Liver (tissue), 3 donors: ENCODE results near the gene NR3C1.

Source experiments
- ATF3 ChIP-seq: IDR thresholded peaks from 2 replicates; pipeline ENCODE4 v1.6.1; 2016; ENCODE audit warnings: antibody characterized with exemption
- EGR1 ChIP-seq, 2 donors: IDR thresholded peaks; 2 replicates each; pipeline ENCODE4 v1.6.1; 2016 to 2018; ENCODE audit warnings: antibody characterized with exemption in 2 of 2, low read depth in 2 of 2
- FOXA1 ChIP-seq: IDR thresholded peaks from 2 replicates; pipeline ENCODE4 v1.6.1; 2016; ENCODE audit warnings: antibody characterized with exemption
- FOXA2 ChIP-seq: IDR thresholded peaks from 2 replicates; pipeline ENCODE4 v1.6.1; 2016; ENCODE audit warnings: antibody characterized with exemption
- GABPA ChIP-seq, 2 donors: IDR thresholded peaks in 1 of 2; conservative IDR thresholded peaks in 1 of 2; 2 replicates each; pipeline ENCODE4 v1.6.1; 2016; ENCODE audit warnings: antibody characterized with exemption in 2 of 2, mild to moderate bottlenecking in 1 of 2, moderate library complexity in 1 of 2
- JUND ChIP-seq, 2 donors: IDR thresholded peaks; 2 replicates each; pipeline ENCODE4 v1.6.1; 2016; ENCODE audit warnings: antibody characterized with exemption in 2 of 2
- NR2F2 ChIP-seq: IDR thresholded peaks from 2 replicates; pipeline ENCODE4 v1.6.1; 2016; ENCODE audit warnings: antibody characterized with exemption
- TAF1 ChIP-seq: conservative IDR thresholded peaks from 2 replicates; pipeline ENCODE4 v1.6.1; 2016; ENCODE audit warnings: antibody characterized with exemption, mild to moderate bottlenecking
- YY1 ChIP-seq: IDR thresholded peaks from 2 replicates; pipeline ENCODE4 v1.6.1; 2016; ENCODE audit warnings: antibody characterized with exemption, mild to moderate bottlenecking
- TF ChIP-seq, protein P1 (sequence below): IDR thresholded peaks from 2 replicates; pipeline ENCODE4 v1.6.1; 2016; ENCODE audit warnings: antibody characterized with exemption
- TF ChIP-seq, protein P2 (sequence below): fragments of 150-350 bp; IDR thresholded peaks from 2 replicates; pipeline ENCODE4 v1.5.1; 2017; ENCODE audit warnings: improper control_type of control experiment, low read depth, low read length; ENCODE audit not compliant: missing input control
- TF ChIP-seq, protein P3 (sequence below): IDR thresholded peaks from 2 replicates; pipeline ENCODE4 v1.6.1; 2016; ENCODE audit warnings: antibody characterized with exemption, mild to moderate bottlenecking
- donor health status: healthy.
- donor health status: healthy.

- TF ChIP-seq, protein P1, sequence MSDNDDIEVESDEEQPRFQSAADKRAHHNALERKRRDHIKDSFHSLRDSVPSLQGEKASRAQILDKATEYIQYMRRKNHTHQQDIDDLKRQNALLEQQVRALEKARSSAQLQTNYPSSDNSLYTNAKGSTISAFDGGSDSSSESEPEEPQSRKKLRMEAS: no peak
- TF ChIP-seq, protein P2, sequence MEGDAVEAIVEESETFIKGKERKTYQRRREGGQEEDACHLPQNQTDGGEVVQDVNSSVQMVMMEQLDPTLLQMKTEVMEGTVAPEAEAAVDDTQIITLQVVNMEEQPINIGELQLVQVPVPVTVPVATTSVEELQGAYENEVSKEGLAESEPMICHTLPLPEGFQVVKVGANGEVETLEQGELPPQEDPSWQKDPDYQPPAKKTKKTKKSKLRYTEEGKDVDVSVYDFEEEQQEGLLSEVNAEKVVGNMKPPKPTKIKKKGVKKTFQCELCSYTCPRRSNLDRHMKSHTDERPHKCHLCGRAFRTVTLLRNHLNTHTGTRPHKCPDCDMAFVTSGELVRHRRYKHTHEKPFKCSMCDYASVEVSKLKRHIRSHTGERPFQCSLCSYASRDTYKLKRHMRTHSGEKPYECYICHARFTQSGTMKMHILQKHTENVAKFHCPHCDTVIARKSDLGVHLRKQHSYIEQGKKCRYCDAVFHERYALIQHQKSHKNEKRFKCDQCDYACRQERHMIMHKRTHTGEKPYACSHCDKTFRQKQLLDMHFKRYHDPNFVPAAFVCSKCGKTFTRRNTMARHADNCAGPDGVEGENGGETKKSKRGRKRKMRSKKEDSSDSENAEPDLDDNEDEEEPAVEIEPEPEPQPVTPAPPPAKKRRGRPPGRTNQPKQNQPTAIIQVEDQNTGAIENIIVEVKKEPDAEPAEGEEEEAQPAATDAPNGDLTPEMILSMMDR: no peak
- TF ChIP-seq NR2F2 (no peak), YY1 (no peak), GABPA (IDR thresholded peaks at IDR 0.05 in 1 of 2, conservative IDR thresholded peaks at IDR 0.05 in 1 of 2) (no peak), JUND (IDR thresholded peaks at IDR 0.05) (no peak), TAF1 (no peak), FOXA2 (no peak), EGR1 (IDR thresholded peaks at IDR 0.05; ENCODE audit: low read depth in 2 of 2) (no peak), ATF3 (no peak), FOXA1 (no peak)
- TF ChIP-seq, protein P3, sequence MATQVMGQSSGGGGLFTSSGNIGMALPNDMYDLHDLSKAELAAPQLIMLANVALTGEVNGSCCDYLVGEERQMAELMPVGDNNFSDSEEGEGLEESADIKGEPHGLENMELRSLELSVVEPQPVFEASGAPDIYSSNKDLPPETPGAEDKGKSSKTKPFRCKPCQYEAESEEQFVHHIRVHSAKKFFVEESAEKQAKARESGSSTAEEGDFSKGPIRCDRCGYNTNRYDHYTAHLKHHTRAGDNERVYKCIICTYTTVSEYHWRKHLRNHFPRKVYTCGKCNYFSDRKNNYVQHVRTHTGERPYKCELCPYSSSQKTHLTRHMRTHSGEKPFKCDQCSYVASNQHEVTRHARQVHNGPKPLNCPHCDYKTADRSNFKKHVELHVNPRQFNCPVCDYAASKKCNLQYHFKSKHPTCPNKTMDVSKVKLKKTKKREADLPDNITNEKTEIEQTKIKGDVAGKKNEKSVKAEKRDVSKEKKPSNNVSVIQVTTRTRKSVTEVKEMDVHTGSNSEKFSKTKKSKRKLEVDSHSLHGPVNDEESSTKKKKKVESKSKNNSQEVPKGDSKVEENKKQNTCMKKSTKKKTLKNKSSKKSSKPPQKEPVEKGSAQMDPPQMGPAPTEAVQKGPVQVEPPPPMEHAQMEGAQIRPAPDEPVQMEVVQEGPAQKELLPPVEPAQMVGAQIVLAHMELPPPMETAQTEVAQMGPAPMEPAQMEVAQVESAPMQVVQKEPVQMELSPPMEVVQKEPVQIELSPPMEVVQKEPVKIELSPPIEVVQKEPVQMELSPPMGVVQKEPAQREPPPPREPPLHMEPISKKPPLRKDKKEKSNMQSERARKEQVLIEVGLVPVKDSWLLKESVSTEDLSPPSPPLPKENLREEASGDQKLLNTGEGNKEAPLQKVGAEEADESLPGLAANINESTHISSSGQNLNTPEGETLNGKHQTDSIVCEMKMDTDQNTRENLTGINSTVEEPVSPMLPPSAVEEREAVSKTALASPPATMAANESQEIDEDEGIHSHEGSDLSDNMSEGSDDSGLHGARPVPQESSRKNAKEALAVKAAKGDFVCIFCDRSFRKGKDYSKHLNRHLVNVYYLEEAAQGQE: no peak
Observed at GRCh38 chr5:143244990-143245389, 158.5 kb downstream of the NR3C1 start.
